ENCODE data around the gene PLA2G15. TPM values are rescaled to one million over a fixed set of nuclear protein-coding genes. Genes with fewer than 3 reads are reported as not detected.
A peak's percentile ranks its signal among the peaks of the same experiment; 100 is the strongest.

PLA2G15 gene
- total and polyA plus RNA-seq, 2 of the 13 experiments (the other 11 are each of a cell fraction or from before 2014, with no cell fraction given), result 14.4 to 23.7 TPM

DNA sequence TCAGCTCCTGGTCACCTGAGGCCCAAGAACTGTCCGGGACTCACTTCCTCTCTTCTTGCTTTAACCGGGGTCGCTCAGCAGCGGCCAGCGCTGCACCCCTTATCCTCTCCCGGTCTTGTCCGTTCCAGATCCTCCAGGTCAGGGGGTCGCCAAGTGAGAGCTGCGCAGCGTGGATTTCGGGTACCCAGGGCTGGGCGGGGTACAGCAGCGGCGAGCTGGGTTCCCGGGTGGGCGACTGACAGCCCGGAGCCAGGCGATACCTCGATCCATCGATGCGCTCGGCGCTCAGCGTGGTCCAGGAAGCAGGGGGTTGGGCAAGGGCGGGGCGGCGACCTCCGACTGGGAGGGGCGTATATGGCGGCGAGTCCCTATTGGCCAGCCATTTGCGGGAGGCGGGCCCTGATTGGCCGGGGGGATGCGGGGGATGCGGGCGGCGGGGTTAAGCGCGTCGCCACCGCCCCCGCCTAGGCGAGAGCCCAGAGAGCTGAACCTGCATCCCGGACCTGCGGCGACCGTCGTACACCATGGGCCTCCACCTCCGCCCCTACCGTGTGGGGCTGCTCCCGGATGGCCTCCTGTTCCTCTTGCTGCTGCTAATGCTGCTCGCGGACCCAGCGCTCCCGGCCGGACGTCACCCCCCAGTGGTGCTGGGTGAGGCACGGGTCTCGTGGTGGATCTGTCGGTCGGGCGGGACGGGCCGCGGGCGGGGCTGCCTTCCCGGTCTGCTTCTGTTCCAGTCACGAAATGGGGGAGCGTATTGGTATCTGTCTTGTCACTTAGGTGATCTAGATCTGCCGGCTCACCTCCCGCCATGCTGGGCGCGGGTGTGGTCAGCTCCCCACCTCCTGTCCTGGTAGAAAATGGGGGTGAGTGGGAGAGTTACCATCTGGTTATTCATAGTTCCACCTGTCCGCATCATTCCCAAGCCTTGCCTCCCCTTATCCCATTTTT, at the start of gene PLA2G15 (continued):
- TF ChIP-seq NR3C1 (CRISPR knock-in tag; IDR thresholded peaks at IDR 0.05) (peak; percentile 41; the same call in 1 of the 2 replicates), HCFC1 (IDR thresholded peaks at IDR 0.05; ENCODE audit: low read depth, low read length) (peak; percentile 35), RBAK (CRISPR knock-in tag; IDR thresholded peaks at IDR 0.05) (no peak), THYN1 (CRISPR knock-in tag; IDR thresholded peaks at IDR 0.05; ENCODE audit: borderline replicate concordance, low read depth) (no peak), ZNF251 (CRISPR knock-in tag; IDR thresholded peaks at IDR 0.05) (no peak), PAWR (CRISPR knock-in tag; IDR thresholded peaks at IDR 0.05; ENCODE audit: borderline replicate concordance) (no peak), NFIC (IDR thresholded peaks at IDR 0.05; ENCODE audit: low read length) (no peak), ZNF317 (CRISPR knock-in tag; IDR thresholded peaks at IDR 0.05) (peak; percentile 83; the same call in 1 of the 2 replicates), ZNF781 (CRISPR knock-in tag; IDR thresholded peaks at IDR 0.05; ENCODE audit: borderline replicate concordance, not compliant biosample characterization) (no peak), TAF1 (CRISPR knock-in tag; IDR thresholded peaks at IDR 0.05) (peak; percentile 69; the same call in 1 of the 2 replicates), RFXAP (CRISPR knock-in tag; IDR thresholded peaks at IDR 0.05; ENCODE audit: borderline replicate concordance) (peak; percentile 91), ZNF883 (CRISPR knock-in tag; IDR thresholded peaks at IDR 0.05; ENCODE audit: not compliant biosample characterization) (peak; percentile 65), ZNF253 (CRISPR knock-in tag; IDR thresholded peaks at IDR 0.05; ENCODE audit: borderline replicate concordance) (peak; percentile 33; the same call in 1 of the 2 replicates)
- TF ChIP-seq, protein P1, sequence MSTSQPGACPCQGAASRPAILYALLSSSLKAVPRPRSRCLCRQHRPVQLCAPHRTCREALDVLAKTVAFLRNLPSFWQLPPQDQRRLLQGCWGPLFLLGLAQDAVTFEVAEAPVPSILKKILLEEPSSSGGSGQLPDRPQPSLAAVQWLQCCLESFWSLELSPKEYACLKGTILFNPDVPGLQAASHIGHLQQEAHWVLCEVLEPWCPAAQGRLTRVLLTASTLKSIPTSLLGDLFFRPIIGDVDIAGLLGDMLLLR (CRISPR knock-in tag; IDR thresholded peaks at IDR 0.05), result peak; percentile 82
- TF ChIP-seq, protein P2, sequence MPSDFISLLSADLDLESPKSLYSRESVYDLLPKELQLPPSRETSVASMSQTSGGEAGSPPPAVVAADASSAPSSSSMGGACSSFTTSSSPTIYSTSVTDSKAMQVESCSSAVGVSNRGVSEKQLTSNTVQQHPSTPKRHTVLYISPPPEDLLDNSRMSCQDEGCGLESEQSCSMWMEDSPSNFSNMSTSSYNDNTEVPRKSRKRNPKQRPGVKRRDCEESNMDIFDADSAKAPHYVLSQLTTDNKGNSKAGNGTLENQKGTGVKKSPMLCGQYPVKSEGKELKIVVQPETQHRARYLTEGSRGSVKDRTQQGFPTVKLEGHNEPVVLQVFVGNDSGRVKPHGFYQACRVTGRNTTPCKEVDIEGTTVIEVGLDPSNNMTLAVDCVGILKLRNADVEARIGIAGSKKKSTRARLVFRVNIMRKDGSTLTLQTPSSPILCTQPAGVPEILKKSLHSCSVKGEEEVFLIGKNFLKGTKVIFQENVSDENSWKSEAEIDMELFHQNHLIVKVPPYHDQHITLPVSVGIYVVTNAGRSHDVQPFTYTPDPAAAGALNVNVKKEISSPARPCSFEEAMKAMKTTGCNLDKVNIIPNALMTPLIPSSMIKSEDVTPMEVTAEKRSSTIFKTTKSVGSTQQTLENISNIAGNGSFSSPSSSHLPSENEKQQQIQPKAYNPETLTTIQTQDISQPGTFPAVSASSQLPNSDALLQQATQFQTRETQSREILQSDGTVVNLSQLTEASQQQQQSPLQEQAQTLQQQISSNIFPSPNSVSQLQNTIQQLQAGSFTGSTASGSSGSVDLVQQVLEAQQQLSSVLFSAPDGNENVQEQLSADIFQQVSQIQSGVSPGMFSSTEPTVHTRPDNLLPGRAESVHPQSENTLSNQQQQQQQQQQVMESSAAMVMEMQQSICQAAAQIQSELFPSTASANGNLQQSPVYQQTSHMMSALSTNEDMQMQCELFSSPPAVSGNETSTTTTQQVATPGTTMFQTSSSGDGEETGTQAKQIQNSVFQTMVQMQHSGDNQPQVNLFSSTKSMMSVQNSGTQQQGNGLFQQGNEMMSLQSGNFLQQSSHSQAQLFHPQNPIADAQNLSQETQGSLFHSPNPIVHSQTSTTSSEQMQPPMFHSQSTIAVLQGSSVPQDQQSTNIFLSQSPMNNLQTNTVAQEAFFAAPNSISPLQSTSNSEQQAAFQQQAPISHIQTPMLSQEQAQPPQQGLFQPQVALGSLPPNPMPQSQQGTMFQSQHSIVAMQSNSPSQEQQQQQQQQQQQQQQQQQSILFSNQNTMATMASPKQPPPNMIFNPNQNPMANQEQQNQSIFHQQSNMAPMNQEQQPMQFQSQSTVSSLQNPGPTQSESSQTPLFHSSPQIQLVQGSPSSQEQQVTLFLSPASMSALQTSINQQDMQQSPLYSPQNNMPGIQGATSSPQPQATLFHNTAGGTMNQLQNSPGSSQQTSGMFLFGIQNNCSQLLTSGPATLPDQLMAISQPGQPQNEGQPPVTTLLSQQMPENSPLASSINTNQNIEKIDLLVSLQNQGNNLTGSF (CRISPR knock-in tag; IDR thresholded peaks at IDR 0.05), result peak; percentile 23; the same call in 1 of the 2 replicates
- TF ChIP-seq, protein P3, sequence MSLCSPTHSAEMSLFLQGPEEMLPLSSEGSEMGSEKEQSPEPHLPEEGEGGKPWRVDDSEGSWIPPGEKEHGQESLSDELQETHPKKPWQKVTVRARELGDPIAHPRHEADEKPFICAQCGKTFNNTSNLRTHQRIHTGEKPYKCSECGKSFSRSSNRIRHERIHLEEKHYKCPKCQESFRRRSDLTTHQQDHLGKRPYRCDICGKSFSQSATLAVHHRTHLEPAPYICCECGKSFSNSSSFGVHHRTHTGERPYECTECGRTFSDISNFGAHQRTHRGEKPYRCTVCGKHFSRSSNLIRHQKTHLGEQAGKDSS (CRISPR knock-in tag; IDR thresholded peaks at IDR 0.05; ENCODE audit: borderline replicate concordance, low read depth), result peak; percentile 79
- TF ChIP-seq, protein P4, sequence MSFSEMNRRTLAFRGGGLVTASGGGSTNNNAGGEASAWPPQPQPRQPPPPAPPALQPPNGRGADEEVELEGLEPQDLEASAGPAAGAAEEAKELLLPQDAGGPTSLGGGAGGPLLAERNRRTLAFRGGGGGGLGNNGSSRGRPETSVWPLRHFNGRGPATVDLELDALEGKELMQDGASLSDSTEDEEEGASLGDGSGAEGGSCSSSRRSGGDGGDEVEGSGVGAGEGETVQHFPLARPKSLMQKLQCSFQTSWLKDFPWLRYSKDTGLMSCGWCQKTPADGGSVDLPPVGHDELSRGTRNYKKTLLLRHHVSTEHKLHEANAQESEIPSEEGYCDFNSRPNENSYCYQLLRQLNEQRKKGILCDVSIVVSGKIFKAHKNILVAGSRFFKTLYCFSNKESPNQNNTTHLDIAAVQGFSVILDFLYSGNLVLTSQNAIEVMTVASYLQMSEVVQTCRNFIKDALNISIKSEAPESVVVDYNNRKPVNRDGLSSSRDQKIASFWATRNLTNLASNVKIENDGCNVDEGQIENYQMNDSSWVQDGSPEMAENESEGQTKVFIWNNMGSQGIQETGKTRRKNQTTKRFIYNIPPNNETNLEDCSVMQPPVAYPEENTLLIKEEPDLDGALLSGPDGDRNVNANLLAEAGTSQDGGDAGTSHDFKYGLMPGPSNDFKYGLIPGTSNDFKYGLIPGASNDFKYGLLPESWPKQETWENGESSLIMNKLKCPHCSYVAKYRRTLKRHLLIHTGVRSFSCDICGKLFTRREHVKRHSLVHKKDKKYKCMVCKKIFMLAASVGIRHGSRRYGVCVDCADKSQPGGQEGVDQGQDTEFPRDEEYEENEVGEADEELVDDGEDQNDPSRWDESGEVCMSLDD (CRISPR knock-in tag; IDR thresholded peaks at IDR 0.05; ENCODE audit: borderline replicate concordance), result 0 out of 2 replicates have a peak, but pooled peaks have one; percentile 51
- TF ChIP-seq, protein P5, sequence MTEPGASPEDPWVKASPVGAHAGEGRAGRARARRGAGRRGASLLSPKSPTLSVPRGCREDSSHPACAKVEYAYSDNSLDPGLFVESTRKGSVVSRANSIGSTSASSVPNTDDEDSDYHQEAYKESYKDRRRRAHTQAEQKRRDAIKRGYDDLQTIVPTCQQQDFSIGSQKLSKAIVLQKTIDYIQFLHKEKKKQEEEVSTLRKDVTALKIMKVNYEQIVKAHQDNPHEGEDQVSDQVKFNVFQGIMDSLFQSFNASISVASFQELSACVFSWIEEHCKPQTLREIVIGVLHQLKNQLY (CRISPR knock-in tag; IDR thresholded peaks at IDR 0.05), result peak; percentile 9; the same call in 1 of the 2 replicates

Measured in HepG2 (cell line).